IPS-11a (cell line): Measurements from ENCODE around the gene SMC1A.
A peak's percentile ranks its signal among the peaks of the same experiment; 100 is the strongest.
"Not testable (repeated sequence)": the region's sequence is repeated elsewhere in the genome, so short reads cannot be mapped to it uniquely, and the experiment has no call there.

ENCODE experiments used
- H3K4me3 ChIP-seq: one replicate; pipeline ENCODE4 v1.5.1; 2013; ENCODE audit warnings: low read depth, low read length, control low read depth

The SMC1A gene

DNA sequence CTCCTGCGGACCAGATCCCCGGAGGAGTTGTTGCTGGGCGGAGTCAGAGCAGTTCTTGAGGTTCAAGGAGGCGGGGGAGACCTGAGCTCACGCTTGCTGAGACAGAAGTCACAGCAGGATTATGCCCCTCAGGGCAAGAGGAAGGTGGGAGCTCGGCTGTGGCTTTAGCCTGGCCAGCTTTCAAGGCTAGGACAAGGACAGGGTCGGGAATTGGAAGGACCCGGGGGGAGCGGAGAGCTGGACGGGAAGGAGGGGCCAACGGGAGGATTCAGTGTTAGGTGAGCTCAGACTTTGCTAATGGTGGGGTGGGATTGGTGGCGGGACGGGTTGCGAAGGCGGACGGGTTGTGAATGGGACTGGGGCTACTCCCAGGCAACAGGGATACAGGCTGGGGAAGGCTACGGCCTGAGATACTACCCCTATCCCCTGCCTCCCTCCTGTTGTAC is 430 bp upstream of the SMC1A start, which contains the start of gene RIBC1:
RIBC1 (plus strand) TSS at position 13 of the 446 bp plus-strand sequence. CDS start 3,404 bp downstream, outside the sequence.
- H3K4me3 ChIP-seq = peak within 1 kb of the TSS; percentile 64

DNA sequence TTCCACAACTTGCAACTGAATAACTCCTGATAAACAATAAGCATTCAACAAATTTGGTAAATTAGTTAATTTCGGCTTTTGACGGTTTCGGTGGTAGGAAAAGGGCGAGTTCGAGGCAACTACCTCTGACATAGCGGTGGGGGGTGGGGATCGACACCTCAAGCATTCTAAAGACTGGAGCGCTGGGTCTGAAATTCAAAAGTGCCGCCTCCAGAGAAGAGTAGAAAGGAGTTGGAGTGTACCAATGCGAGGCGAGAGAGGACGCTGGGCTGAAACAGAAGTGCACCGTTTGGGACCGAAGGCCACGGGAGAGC is 725 bp downstream of the SMC1A start:
- peak overlapping the region; percentile 57 for H3K4me3 ChIP-seq

- H3K4me3 ChIP-seq = peak overlapping the region; percentile 57
Observed at GRCh38 chrX:53421125-53421524, 1.3 kb downstream of the SMC1A start.

DNA sequence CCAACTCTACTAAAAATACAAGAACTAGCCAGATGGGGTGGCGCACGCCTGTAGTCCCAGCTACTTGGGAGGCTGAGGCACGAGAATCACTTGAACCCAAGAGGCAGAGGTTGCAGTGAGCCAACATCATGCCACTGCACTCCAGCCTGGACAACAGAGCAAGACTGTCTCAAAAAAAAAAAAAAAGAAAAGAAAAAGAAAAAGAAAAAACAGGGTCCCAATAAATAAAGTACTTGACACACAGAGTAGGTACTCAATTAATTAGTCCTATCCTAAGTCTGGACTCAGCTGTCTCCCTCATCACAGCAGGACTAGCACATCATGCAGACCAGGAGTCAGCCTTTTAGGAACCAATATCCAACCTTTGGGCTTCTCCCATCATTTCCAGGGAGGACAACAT is 2.1 kb downstream of the SMC1A start:
- not testable (repeated sequence) for H3K4me3 ChIP-seq

GRCh38 chrX:53412446-53412845 is 10.0 kb downstream of the SMC1A start:
- H3K4me3 ChIP-seq = no peak overlapping the region

GRCh38 chrX:53403535-53403934 is 18.9 kb downstream of the SMC1A start:
- H3K4me3 ChIP-seq = no peak overlapping the region

DNA sequence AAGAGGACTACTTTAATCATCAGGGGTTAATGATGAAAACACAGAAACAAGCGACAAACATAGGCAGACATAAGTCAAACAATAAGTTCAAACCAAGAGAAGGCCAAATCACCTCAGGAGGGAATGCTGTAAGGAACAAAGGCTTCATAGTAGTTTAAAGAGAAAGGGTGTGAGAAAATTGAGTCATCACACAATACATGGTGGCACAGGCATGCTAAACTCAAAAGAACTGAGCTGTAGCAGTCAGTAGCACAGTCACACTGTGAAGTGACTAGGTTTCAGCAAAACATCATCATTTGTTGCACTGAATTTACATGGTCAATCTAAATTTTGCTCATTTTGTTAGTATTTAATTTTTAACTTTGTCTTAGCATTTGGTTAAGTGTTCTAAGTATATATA is 24.2 kb downstream of the SMC1A start:
- no peak overlapping the region for H3K4me3 ChIP-seq

DNA sequence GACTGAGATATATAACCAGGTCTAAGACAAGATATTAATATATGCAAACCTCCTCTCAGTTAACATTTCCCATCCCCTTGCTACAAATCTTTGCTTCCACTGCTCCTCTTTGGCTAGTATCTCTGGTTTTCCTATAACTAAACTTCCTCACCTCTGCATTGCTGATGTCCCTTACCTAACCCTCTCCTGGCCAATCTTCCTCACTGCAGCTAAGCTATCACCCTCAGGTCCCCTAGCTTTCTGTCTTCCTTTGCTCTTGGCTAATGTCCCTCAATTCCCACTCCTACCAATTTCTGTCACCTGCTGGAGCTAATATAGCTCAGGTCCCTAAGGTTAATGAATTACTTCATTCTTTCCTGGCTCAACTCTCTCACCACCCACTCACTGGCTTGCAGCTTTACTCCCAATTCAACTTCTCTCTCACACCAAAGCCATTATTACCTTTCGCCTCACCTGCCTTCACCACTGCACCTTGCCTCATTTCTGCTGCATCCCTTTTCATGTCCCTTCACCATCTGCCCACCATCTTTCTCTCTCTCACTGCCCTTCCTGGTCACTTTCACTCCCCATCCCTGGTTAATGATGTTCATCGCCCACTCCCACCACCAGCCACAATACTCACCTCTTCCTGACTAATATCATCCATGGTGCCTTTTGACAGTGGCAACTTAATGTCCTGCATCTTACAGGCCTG is 26.7 kb downstream of the SMC1A start:
- no peak overlapping the region for H3K4me3 ChIP-seq

GRCh38 chrX:53383376-53384076 is 38.9 kb downstream of the SMC1A start:
- H3K4me3 ChIP-seq = no peak overlapping the region

DNA sequence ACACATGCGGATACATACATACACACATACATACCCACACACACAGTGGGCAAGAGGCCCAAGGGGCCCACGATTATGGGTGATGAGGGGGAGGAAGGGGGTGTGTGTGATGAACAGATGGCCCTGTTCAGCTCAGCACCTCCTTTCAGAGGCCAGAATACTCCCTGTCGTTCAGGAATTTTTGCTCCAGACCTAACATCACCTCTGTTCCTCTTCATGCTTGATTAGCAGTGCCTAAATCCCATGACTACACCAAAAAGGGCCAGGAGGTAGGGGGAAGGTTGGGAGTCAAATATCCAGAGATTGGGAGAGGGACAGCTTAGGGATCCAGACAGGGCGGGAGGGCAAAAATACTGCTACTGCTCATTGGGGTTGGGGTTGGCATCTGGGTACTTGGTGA is 42.7 kb downstream of the SMC1A start:
- no peak overlapping the region for H3K4me3 ChIP-seq

- H3K4me3 ChIP-seq = no peak overlapping the region
Observed at GRCh38 chrX:53379008-53379710, 43.3 kb downstream of the SMC1A start.

GRCh38 chrX:53377464-53377863 is 45.0 kb downstream of the SMC1A start:
- no peak overlapping the region for H3K4me3 ChIP-seq

GRCh38 chrX:53376888-53377287 is 45.6 kb downstream of the SMC1A start:
- no peak overlapping the region for H3K4me3 ChIP-seq

DNA sequence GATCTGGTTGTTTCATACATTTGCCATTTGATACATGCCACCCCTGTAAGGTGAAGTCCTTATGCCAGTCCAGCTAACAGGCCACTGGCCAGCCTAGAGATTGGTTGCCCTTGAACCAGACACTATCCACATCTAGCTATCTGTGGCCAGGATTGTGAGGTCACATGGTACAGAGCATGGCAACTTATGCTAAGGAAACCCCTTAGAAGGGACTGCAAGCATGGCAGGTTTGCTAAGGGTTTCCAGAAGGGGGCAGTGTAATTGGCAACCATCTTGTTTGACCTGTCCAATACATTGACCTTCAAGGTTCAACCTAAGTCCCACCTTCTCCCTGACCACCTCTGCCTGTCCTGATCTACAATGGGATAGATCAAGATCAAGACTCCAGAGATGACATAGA is 47.5 kb downstream of the SMC1A start:
- no peak overlapping the region for H3K4me3 ChIP-seq

GRCh38 chrX:53374222-53374820 is 48.1 kb downstream of the SMC1A start:
- no peak overlapping the region for H3K4me3 ChIP-seq

GRCh38 chrX:53373307-53373706 is 49.1 kb downstream of the SMC1A start:
- H3K4me3 ChIP-seq = no peak overlapping the region

GRCh38 chrX:53366454-53366853 is 56.0 kb downstream of the SMC1A start:
- H3K4me3 ChIP-seq = not testable (repeated sequence)

- H3K4me3 ChIP-seq = no peak overlapping the region
Observed at GRCh38 chrX:53362449-53362848, 60.0 kb downstream of the SMC1A start.

- no peak overlapping the region for H3K4me3 ChIP-seq
Observed at GRCh38 chrX:53357799-53358530, 64.5 kb downstream of the SMC1A start.

- no peak overlapping the region for H3K4me3 ChIP-seq
Observed at GRCh38 chrX:53356186-53356585, 66.3 kb downstream of the SMC1A start.

DNA sequence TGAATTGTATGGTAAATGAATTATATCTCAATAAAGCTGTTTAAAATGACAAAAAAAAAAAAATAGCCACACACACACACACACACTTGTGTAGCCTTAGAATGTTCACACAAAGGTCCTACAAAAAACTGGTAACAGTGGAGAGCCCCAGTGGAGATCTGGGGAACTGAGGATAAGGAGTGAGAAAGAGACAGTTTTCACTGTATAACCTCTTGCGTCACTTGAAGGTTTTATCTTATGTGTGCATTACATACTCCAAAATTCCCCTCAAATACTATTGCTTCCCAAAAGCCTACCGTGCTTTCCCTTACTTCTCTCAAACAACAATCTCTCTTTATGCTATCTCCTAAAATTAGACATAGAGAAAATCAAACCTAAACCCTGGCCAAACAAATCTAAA is 67.8 kb downstream of the SMC1A start:
- no peak overlapping the region for H3K4me3 ChIP-seq
